NAMALWA (cell line): ENCODE measurements around the gene KLK15.

Experiments used
- DNase-seq: peaks from one replicate; pipeline ENCODE4 v3.0.0-alpha.2; 2015; ENCODE audit warnings: low spot score

Gene KLK15

DNA sequence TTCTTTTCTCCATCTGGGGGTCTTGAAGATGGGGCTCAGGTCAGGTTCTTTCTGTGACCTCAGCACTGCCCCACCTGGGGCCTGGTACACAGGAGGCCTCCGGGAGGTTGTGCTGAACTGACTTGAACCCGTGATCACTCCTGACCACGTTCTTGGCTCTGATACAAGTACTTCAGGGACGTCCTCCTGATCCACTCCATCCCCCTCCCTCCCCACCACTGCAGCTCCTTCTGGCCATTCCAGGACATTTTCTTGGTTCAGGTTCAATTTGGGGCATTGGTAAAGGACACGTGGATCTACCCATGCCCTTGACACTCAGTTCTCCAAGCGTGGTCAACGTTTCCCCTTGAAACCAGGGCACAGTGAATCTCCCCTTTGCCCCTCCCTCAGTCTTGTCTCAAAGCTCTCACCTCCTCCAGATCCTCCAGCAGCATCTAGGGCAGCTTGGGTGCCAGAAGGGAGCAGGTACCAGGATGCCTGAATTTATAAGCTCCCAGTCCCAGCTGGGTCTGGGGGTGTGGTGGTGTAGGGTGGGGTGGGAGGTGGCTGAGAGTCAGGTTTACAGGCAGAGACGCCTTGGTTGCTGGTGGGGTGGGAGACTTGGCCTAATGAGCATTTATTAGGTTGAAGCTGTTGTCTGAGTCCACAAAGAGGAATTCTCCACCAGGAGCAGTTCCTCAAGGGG lies at the start of gene KLK15:
Gene KLK15, minus strand, starts transcription at position 458 of the 685 bp plus-strand sequence. CDS start 2,082 bp downstream, outside the sequence.
- no peak for DNase-seq

GRCh38 chr19:50882188-50882587 lies 48.8 kb upstream of the KLK15 start:
- peak; percentile 24 for DNase-seq

GRCh38 chr19:50880241-50880640 lies 46.9 kb upstream of the KLK15 start:
- DNase-seq = no peak

DNA sequence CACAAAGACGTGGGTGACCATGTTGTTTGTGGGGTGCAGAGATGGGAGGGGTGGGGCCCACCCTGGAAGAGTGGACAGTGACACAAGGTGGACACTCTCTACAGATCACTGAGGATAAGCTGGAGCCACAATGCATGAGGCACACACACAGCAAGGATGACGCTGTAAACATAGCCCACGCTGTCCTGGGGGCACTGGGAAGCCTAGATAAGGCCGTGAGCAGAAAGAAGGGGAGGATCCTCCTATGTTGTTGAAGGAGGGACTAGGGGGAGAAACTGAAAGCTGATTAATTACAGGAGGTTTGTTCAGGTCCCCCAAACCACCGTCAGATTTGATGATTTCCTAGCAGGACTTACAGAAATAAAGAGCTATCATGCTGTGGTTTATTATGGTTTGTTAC lies 45.5 kb upstream of the KLK15 start:
- no peak for DNase-seq

GRCh38 chr19:50877338-50877737 lies 44.0 kb upstream of the KLK15 start:
- DNase-seq = no peak

DNA sequence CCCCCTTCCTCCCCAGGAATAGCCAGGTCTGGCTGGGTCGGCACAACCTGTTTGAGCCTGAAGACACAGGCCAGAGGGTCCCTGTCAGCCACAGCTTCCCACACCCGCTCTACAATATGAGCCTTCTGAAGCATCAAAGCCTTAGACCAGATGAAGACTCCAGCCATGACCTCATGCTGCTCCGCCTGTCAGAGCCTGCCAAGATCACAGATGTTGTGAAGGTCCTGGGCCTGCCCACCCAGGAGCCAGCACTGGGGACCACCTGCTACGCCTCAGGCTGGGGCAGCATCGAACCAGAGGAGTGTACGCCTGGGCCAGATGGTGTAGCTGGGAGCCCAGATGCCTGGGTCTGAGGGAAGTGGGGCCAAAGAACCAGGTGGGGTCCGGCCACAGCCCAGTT lies 43.1 kb upstream of the KLK15 start:
- DNase-seq = peak; percentile 17

GRCh38 chr19:50875795-50876422 lies 42.5 kb upstream of the KLK15 start:
- DNase-seq = no peak

DNA sequence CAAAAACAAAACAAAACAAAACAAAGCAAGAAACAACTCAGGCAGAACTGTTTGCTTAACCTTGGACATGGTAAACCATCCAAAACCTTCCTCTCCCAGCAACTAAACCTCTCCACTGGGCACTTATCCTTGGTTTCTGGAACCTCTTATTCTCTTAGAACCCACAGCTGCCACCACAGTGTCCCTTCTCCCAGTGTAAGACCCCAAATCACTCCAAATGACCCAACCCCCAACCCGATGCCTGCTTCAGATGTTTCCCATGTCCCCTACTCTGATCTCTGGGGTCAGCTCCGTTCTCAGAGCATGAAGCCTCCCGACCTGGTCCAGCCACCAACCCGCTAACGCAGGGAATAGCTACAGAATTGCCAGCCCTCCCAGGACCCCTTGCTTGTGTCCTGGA lies 40.8 kb upstream of the KLK15 start:
- no peak for DNase-seq

DNA sequence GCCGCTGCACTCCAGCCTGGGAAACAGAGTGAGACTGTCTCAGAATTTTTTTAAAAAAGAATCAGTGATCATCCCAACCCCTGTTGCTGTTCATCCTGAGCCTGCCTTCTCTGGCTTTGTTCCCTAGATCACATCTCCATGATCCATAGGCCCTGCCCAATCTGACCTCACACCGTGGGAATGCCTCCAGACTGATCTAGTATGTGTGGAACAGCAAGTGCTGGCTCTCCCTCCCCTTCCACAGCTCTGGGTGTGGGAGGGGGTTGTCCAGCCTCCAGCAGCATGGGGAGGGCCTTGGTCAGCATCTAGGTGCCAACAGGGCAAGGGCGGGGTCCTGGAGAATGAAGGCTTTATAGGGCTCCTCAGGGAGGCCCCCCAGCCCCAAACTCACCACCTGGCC lies 39.7 kb upstream of the KLK15 start, which contains the start of gene KLK2:
Gene KLK2, plus strand, starts transcription at position 384 of the 400 bp plus-strand sequence. CDS start 35 bp downstream, outside the sequence.
- DNase-seq = no peak

GRCh38 chr19:50870417-50871089 lies 37.2 kb upstream of the KLK15 start:
- DNase-seq = no peak

DNA sequence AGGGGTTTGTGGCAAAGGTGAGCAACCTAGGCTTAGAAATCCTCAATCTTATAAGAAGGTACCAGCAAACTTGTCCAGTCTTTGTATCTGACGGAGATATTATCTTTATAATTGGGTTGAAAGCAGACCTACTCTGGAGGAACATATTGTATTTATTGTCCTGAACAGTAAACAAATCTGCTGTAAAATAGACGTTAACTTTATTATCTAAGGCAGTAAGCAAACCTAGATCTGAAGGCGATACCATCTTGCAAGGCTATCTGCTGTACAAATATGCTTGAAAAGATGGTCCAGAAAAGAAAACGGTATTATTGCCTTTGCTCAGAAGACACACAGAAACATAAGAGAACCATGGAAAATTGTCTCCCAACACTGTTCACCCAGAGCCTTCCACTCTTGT lies 36.1 kb upstream of the KLK15 start:
- no peak for DNase-seq

DNA sequence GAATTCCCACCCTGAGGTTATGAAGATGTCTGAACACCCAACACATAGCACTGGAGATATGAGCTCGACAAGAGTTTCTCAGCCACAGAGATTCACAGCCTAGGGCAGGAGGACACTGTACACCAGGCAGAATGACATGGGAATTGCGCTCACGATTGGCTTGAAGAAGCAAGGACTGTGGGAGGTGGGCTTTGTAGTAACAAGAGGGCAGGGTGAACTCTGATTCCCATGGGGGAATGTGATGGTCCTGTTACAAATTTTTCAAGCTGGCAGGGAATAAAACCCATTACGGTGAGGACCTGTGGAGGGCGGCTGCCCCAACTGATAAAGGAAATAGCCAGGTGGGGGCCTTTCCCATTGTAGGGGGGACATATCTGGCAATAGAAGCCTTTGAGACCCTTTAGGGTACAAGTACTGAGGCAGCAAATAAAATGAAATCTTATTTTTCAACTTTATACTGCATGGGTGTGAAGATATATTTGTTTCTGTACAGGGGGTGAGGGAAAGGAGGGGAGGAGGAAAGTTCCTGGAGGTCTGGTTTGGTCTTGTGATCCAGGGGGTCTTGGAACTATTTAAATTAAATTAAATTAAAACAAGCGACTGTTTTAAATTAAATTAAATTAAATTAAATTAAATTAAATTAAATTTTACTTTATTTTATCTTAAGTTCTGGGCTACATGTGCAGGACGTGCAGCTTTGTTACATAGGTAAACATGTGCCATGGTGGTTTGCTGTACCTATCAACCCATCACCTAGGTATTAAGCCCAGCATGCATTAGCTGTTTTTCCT lies 28.3 kb upstream of the KLK15 start:
- DNase-seq = no peak

GRCh38 chr19:50861010-50861409 lies 27.6 kb upstream of the KLK15 start:
- no peak for DNase-seq

- DNase-seq = no peak
Measured at GRCh38 chr19:50859849-50860248, 26.5 kb upstream of the KLK15 start.

GRCh38 chr19:50858886-50859285 lies 25.5 kb upstream of the KLK15 start:
- no peak for DNase-seq

DNA sequence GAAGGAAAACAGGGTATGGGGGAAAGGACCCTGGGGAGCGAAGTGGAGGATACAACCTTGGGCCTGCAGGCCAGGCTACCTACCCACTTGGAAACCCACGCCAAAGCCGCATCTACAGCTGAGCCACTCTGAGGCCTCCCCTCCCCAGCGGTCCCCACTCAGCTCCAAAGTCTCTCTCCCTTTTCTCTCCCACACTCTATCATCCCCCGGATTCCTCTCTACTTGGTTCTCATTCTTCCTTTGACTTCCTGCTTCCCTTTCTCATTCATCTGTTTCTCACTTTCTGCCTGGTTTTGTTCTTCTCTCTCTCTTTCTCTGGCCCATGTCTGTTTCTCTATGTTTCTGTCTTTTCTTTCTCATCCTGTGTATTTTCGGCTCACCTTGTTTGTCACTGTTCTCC lies 24.0 kb upstream of the KLK15 start:
- no peak for DNase-seq

- DNase-seq = no peak
Measured at GRCh38 chr19:50854636-50855410, 21.4 kb upstream of the KLK15 start, which contains the start of gene KLK3. Gene KLK3, plus strand, starts transcription at chr19:50854915. Its CDS starts 41 bp downstream, at chr19:50854956.

DNA sequence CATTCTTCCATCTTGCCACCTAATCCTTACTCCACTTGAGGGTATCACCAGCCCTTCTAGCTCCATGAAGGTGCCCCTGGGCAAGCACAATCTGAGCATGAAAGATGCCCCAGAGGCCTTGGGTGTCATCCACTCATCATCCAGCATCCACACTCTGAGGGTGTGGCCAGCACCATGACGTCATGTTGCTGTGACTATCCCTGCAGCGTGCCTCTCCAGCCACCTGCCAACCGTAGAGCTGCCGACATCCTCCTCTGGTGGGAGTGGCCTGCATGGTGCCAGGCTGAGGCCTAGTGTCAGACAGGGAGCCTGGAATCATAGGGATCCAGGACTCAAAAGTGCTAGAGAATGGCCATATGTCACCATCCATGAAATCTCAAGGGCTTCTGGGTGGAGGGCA lies 18.2 kb upstream of the KLK15 start:
- DNase-seq = no peak

DNA sequence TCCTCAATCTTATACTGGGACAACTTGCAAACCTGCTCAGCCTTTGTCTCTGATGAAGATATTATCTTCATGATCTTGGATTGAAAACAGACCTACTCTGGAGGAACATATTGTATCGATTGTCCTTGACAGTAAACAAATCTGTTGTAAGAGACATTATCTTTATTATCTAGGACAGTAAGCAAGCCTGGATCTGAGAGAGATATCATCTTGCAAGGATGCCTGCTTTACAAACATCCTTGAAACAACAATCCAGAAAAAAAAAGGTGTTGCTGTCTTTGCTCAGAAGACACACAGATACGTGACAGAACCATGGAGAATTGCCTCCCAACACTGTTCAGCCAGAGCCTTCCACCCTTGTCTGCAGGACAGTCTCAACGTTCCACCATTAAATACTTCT lies 17.4 kb upstream of the KLK15 start:
- DNase-seq = no peak

DNA sequence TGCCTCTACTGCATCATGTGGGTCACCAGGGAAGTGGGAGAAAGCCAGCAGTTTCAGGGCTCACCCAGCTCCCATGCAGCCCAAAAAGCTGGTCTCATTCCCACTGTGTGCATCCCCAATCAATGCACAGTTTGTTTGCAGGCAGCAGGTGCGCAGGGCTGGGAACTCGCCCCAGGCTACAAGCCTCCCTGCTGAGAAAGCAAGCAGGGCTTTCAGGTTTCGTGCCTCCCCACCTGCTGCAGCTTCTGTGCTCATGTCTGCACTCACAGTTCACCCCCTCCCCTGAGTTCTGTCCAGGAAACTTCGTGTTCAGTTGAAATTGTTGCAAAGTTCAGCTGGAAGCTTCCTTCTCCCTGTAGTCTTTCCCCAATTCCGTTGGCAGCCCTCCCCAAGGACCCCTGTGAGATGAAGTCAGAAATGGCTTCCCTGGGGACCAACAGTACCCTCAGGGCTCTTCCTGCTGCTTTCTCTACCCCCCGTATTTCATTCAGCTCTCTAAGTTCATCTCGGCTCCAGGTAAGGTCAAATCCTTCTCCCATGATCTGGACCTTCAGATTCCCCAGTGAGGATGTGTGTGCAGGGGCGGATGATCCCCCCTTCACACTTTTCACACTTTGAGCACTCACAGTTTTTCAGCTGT lies 11.0 kb upstream of the KLK15 start:
- no peak for DNase-seq

- no peak for DNase-seq
Measured at GRCh38 chr19:50843701-50844221, 10.4 kb upstream of the KLK15 start.
